Hepatocyte (in vitro differentiated cells): ENCODE data around the gene PES1.

Experiments used
- EZH2 ChIP-seq: fragments of 200-600 bp; sonication (generic); IDR thresholded peaks from 2 replicates; pipeline ENCODE4 v1.6.1; 2016; ENCODE audit warnings: antibody characterized with exemption, mild to moderate bottlenecking, borderline replicate concordance
- EZH2phosphoT487 ChIP-seq: fragments of 200-600 bp; sonication (generic); IDR thresholded peaks from one replicate; pipeline ENCODE4 v1.6.1; 2018; ENCODE audit warnings: antibody characterized with exemption, mild to moderate bottlenecking, low read depth, moderate library complexity; ENCODE audit not compliant: unreplicated experiment, severe bottlenecking
- TF ChIP-seq, protein P1 (sequence below): fragments of 200-600 bp; sonication (generic); IDR thresholded peaks from 2 replicates; pipeline ENCODE4 v1.5.1; 2016; ENCODE audit warnings: antibody characterized with exemption, mild to moderate bottlenecking; ENCODE audit not compliant: poor library complexity

- TF ChIP-seq EZH2phosphoT487 = no peak
- TF ChIP-seq, protein P1, sequence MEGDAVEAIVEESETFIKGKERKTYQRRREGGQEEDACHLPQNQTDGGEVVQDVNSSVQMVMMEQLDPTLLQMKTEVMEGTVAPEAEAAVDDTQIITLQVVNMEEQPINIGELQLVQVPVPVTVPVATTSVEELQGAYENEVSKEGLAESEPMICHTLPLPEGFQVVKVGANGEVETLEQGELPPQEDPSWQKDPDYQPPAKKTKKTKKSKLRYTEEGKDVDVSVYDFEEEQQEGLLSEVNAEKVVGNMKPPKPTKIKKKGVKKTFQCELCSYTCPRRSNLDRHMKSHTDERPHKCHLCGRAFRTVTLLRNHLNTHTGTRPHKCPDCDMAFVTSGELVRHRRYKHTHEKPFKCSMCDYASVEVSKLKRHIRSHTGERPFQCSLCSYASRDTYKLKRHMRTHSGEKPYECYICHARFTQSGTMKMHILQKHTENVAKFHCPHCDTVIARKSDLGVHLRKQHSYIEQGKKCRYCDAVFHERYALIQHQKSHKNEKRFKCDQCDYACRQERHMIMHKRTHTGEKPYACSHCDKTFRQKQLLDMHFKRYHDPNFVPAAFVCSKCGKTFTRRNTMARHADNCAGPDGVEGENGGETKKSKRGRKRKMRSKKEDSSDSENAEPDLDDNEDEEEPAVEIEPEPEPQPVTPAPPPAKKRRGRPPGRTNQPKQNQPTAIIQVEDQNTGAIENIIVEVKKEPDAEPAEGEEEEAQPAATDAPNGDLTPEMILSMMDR = no peak
- TF ChIP-seq EZH2 = no peak
Measured at GRCh38 chr22:30556388-30556787, 35.3 kb downstream of the PES1 start.
